Fibroblast of the conjunctiva (primary cell): ENCODE results near the gene NEURL1B.
"Not testable (repeated sequence)": the region's sequence is repeated elsewhere in the genome, so short reads cannot be mapped to it uniquely, and the experiment has no call there.

Experiments
- DNase-seq: peaks from one replicate; pipeline ENCODE4 v3.0.0-alpha.2; 2010; ENCODE audit warnings: low read depth

The NEURL1B gene

DNA sequence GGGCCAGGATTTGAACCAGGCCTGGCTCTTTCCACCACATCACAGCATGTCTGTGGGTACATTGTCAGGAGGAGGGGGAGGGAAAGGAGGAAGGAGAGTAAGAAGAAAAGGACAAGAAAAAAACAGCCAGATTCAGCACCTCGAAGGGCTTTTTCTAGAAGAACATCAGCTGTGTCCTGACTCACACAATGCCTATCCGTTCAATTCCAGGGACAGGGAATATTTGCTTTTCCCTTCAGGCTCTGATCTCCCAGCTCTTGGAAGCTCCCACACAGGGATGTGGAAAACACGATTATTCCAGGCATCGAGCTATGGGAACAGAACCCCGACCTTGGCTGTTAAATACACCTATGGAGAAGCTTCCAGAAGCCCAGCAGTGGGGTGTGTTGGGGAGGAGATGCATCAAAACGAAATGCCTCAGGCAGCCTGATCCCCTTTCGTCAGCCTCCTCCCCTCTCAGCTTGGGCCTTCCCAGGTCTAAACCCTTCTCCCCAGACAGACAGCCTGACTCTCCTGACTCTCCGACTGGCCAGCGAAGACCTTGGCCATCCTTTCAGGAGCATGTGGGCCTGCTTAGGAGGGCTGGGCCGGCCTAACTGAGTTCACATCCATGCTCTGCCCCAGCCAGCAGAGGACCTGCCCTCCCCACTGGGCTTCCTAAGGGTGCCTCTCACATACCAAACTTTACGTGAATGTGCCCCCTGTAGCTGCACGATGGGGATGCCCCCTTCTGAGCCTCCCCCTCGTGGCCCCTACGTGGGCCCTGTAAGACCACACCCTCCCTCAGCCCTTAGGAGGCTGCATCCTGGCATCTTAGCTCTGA, 54.4 kb downstream of the NEURL1B start:
- no peak for DNase-seq

DNA sequence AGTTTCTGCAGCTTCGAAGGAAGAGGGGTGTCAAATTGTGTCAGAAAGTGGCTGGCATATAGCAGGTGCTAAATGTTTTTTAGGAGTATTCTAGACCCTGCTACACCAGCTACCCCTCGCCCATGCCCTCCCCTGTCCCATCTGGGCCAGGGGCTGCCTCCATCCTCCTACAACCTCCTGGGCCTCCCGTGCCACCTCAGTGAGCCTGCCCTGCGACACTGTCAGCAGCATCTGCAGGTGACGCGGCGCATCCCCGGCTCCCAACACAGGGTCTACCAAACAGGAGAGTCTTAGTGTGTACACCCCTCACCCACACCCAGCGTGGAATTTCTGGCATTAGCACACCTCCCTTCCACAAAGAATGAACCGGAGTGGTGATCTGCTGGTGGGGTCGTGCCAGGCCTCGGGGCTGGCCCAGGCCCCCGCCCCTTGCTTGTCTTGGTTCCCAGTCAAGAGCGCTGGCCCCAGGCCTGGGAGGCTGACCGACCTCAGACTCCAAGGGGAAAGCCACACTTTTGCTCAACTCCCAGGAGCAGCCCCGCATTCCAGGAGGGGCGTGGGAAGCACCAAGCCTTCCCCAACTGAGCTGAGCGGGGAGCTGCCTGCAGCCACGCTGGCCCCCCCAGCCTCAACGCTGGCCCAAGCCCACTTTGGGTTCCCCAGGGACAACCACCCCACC, 55.2 kb downstream of the NEURL1B start:
- no peak for DNase-seq

DNA sequence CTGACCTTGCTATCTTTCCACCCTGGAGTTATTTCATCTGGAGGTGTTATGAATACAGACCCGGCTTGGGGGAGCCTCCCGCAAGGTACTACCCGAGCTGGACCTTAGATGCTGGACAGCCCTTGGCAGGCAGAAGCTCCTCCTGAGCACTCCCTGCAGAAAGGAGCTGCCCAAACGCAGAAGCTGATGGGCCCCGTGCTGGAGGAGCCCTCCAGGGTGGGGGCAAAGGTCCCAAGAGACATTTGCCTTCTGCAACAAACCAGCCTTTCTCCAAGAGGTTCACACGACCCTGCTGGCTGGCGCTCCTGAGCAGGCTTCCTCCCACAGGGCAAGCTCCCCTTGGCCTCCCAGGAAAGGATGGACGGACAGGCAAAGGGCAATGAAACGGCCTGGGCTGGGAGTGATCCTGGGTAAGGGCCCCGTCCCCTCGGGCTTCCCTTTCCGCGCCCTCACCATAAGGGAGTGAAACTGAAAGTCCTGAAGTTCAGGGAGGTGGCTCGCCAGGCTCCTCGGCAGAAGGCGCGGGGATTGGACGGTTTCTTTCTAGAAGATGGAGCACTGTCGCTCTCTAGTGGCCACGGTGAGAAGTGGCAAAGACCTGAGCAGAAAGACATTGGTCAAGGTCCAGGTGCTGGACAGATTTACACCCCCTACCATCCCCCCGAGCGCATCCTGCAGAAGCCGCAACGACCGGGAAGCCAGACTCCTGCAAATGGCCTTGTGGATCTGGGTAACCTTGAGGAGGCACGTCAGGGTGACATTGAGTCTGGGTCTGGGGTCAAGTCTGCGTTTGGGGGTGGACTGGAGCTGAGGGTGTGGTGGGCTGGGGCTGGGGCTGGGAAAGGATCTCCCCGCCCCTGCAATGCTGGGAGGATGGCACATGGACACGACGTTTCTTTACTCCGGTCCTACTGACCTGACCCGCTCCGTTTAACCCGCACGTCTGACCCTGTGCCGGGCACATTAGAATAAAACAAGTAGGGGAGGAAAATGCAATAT, 56.4 kb downstream of the NEURL1B start:
- DNase-seq: peak; percentile 80

DNA sequence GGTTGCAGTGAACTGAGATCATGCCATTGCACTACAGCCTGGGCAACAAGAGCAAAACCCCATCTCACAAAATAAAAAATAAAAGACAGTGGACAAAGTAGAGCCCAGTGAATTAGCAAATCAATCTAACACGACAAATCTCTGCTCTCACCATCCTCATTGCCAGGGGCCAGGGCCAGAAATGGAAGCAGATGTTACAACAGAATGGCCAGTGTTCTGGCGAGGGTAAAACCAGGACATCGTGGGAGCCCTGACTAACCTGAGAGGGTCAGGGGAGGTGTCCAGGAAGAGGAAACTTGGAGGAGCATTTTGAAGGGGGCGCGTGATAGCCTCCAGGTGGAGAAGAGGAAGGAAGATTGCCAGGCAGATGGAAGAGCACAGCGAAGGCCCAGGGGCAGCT, 58.4 kb downstream of the NEURL1B start:
- no peak for DNase-seq

DNA sequence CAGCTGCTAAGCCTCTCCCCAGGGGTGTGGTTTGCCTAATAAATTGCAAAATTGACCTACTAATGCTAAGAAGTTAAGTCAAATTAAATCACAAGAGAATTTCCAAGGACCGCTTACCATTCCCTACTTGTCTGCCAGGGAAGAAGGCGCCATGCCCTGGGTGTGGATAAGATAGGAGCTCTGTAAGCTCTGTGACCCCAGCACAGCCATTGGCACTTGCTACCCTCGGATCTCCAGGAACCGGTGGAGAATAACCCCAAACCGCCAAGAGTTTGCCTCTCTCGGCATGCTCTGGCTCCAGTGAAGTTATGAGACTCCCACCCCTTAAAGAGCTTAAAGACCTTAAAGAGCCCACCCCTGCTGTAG, 58.9 kb downstream of the NEURL1B start:
- DNase-seq: no peak

DNA sequence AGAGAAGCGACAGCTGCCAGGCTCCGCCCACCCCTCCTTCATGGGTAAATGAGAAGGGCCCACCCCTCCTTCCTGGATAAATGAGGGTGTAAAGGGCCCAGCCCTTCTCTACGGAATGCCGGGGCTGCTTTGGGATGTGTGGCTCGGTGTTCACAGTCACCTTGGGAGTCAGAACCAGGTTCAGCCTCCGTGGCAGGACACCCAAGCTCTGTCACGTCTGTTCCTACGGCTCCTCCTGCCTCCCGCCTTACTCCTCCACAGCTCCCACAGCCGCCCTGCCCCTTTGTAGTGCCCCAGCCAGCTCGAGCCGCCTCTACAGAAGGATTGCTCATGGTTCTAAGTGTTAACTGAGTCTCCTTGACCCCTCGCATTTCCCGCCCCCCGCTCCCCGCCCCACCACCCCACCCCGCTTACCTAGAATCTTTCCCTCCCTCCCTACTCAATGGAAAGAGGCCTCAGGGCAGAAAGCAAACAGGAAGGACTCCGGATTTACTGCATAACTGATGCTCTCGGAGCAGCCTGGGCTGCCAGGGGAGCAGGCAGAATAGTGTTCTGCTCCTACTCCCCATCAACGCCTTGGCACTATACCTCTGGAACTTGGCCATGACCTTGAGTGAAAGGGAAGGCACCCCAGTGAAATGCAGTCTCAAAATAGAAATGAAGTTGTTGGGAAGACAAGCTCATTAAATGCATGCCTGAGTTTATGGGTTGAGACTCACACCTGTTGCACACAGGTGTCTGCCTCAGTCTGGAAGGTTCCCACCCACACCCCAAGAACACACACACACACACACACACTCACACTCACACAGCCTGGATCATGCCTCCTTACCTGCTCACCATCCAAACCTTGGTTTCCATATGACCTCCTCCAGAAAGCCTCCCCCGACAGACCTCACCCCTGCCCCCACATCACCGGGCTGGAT, 59.6 kb downstream of the NEURL1B start:
- DNase-seq: no peak

DNA sequence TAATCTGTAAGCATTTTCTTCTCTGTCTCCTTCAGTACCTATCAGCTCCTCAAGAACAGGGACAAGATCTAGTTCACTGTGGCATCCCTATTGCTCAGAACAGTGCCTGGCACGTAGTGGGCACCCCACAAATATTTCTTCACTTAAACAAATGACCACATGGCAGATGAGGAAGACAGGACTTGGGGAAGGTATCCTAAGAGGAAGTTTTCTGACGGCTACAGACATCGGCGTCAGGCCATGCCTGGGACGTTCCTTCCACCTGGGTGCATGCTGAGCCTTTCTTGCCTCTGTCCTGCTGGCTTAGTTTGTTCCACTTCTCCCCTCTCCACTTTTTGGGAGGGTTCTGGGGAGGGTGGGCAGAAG, 60.2 kb downstream of the NEURL1B start:
- no peak for DNase-seq

DNA sequence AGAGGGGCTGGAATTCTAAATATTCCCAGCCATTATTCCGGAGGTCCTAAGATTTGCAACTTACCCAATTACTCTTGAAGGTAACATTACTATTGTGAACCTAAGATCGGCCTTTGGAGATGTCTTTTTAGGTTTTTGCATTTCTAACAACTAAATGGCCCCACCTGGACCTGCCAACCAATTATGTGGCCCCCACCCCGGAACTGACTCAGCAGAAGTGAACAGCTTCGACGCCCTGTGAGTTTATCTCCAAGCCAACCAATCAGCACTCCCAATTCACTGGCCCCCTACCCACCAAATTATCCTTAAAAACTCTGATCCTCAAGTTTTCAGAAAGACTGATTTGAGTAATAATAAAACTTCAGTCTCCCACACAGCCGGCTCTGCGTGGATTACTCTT, 62.9 kb downstream of the NEURL1B start:
- DNase-seq: no peak

DNA sequence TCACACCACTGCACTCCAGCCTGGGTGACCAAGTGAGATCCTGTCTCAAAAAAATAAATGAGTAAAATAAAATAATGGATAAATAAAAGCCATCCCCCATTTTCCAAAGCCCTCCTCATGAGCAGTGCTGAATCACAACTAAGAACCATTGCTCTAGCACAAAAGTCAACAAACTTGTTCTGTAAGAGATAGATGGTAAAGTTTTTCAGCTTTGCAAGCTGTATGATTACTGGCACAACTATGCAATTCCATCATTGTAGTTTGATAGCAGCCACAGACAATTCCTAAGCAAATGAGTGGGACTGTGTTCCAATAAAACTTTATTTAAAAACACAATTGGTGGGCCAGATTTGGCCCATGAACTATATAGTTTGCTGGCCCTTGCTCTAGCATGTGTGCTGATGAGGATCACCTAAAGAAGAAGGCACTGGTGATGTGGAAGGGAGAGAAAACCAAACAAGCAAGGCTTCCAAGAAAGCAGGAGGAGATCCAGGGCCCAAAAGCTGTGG, 64.6 kb downstream of the NEURL1B start:
- no peak for DNase-seq

DNA sequence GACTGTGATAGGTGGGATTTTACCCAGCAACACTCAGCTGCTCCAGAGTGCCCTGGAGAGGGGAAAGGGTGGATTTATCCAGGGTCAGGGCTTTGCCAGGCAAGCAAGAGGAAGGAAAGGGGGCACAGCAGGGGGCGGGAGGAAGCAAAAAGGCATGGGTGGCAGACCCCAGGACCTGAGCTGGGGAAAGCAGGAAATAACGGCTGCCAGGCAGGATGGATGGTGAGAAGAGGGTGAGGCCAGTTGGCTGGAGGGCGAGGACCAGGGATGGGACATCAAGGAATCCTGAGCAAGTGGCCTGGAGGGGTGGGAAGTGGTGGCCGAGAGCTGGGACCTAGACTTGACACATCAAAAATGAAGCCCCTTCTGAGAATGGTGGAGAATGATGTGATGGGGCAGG, 65.7 kb downstream of the NEURL1B start:
- DNase-seq: no peak

DNA sequence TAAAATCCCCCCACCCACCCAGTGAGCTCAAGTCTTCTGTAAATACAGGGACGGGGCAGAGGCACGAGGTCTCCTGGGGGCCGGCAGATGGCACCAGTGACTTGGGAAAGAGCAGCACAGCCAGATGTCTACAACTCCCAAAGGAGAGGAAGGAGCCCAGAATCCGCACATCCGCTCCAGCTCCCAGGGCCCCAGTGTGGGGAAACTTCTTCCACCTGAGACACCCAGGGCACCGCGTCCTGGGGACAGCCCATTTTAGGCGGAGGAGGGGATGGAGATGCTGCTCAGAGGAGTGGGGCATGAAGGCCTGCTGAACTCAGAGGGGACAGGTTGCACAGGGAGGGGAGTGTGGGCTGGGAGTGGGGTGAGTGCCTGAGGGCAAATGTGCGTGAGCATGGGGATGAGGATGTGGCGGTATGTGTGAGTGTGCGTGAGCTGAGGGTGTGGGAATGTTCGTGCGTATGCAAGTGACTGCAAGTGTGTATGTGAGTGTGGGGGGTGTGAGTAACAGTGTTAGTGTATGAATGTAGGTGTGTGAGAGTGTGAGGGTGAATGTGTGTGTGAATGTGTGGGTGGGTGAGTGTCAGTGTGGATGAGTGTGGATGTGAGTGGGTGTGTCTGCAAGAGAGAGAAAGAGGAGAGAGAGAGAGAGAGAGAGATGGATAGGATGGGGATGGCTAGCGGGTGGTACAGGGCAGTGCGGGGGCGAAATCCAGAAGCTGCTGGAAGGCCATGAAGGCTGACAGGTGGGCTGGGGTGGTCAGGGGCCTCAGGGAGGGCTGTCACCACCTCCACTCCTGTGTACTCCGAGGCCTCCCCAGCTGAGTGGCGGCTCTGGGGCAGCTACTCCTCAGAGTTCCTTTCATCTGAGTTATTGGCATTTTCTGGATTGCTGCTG, 66.5 kb downstream of the NEURL1B start:
- DNase-seq: peak; percentile 53

DNA sequence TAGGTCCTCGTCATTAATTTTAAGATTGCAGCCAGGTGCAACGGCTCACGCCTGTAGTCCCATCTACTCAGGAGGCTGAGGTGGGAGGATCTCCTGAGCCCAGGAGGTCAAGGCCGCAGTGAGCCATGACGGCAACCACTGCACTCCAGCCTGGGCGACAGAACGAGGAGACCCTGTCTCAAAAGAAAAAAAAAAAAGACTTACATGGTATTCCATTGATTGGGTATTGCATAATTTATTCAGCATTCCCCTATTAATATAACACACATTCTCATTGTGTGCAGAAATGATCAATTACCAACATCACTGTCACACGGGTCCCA, 67.1 kb downstream of the NEURL1B start:
- no peak for DNase-seq

DNA sequence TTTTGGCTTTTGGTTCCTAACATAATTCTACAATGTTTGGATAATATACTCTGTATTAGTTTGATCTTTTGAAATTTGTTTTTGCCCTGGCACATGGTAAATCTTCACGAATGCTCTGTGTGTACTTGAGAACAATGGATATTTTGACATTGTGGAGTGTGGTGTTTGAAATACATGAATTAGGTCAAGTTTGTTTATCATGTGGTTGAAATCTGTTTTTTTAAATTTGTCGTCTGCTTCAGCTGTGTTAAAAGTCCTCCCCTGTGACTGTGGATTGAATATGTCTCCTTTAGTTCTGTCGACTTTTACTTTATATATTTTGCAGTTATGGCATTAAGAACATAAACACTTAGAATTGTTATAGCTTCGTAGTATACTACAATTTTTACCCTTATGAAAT, 69.6 kb downstream of the NEURL1B start:
- no peak for DNase-seq

DNA sequence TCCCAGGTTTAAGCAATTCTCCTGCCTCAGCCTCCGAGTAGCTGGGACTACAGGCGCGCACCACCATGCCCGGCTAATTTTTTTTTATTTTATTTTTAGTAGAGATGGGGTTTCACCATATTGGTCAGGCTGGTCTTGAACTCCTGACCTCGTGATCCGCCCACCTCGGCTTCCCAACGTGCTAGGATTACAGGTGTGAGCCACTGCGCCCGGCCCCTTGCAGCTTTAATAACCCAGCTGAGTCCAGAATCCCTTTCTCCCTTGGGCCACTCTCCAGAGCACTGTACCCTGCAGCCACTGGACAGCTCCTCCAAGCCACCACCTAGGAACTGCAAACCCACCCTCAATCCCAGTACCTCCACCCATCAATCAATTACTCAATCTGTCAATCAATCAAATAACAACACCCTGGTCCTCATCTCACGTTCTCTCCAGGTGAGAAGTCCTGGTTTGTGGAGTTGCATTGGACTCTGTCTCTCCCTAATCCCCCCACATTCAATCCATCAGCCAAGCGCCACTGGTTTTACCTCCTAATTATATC, 70.3 kb downstream of the NEURL1B start:
- DNase-seq: not testable (repeated sequence)

DNA sequence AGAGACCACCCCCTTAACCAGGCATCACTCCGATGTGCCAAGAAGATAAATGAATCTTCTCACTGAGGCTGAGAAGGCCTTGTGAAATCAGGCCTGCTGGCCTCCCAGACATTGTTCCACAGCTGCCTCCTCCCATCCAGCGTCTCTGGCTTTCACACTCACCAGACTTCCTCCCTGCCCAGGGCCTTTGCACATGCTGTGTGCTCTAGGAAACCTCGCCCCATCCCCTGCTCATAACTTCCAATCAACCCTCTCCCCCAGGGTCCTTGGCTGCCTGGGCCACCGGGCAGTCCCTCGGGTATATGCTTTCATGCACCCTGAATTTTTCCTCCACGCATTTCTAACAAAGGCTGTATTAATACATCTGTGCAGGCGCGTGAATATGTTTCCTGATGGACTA, 71.5 kb downstream of the NEURL1B start:
- DNase-seq: no peak

DNA sequence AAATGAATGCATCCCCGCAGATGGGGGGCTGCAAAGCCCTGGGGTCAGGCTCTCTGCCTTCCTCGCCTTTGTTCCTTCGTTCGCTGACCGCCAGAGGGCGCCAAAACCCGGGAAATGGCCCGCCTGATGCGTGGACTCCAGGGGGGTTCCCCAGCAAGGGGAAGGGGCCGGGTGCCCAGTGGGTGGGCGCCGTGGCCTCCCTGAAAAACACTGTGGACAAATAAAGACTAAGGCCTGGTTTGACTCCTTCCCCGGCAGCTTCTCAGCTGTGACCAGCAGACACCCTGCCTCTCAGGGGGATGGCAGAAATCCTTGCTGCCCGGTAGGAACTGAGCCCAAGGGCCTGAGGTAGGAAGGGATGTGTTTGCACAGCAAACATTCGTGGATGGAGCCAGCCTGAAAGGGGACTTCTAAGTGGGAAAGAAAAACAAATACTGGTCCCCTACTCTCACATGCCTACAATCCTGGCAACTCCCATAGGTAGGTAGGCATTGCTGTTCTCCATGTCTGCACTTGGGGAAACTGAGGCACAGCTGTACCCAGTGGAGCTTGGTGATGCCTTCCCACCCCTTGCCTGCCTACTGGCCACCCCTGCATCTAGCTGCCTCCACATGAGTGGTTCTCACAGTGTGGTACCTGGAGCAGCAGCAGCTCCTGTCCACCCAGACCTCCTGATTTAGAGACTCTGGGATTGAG, 72.2 kb downstream of the NEURL1B start:
- DNase-seq: no peak

DNA sequence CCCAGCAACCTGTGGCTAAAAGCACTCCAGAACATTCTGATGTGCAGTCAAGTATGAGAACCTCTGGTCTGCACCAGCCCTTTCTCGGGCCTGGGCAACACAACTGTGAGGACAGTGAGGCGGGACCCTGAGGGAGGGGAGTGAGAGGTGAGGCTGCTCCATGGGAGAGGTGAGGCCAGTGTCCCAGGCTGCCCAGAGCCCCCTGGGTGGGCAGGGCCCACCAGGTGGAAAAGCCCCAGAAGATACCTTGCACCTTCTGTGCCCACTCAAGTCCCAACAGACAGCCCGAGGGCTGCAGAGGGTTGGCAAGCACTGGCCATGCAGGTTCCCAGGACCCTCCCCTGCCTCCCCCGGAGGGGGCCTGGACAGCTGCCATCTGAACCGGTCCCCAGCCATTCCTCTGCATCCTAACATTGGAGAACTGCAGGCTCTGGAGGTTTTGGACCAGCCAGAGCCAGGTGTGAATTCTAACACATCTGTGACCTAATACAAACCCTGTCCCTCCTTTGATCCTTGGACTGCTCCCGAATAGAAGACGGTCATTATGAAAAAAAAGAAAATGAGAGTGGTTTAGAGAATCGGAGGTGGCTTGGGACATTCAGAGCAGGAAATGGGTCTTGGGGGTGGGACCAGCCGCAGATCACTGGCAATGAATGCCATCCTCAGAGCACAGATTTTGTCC, 72.9 kb downstream of the NEURL1B start:
- DNase-seq: no peak

DNA sequence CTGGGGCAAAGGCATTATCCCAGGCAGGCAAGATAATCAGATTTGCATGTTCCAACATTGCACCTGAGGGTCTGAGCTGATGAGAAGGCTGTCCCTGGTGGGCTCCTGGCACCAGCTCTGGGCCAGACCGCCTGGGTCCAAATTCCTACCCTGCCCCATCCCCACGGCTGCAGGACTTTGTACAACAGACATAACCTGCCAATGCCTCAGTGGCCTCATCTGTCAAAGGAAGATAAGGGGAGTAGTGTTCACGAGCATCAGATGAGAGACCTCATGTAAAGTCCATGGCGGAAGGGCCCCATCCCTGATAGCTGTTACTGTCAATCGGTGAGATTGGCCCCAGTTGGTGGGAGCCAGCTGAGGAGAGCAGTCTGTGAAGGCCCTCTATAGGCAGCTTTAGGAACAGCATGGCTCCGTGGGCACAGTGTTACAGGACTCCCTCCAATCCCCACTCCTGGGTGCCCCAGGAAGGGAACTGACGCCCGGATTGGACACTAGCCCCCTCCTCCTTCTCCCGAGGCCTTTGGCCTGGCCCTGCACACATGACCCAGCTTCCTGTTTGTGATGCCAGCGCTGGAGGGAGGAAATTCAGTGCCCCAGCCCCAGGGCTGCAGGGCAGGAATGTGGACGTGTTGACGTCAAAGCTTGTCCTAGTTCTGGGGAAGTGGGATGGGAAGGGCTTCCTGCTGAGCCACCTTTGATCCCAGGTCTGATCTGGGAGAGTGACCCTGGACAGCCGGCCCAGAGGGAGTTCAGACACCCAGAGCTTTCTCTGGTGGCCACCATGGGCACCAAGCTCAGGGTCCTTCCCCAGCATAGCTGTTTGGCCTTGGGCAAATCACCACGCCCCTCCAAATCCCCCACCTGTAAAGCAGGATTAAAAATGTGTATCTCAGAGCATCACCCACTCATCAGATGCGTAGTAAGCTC, 73.7 kb downstream of the NEURL1B start:
- no peak for DNase-seq
